H1 (cell line): ENCODE data around the gene RRAS. TPM values are rescaled to one million over a fixed set of nuclear protein-coding genes. Genes with fewer than 3 reads are reported as not detected.

Experiments used
- SP1 ChIP-seq: IDR thresholded peaks from 2 replicates; pipeline ENCODE4 v1.6.1; 2011; ENCODE audit warnings: low read depth, low read length
- polyA plus RNA-seq, 7 experiments: library from polyadenylated mRNA; depleted of rRNA in 3 of 7; stranded (reverse) in 5 of 7; unstranded in 2 of 7; fragments of >200 nt in 5 of 7; fragments of 200-250 nt in 2 of 7; gene quantifications; 1 replicate in 5 of 7; 2 replicates in 1 of 7; 4 replicates in 1 of 7; pipeline versions ENCODE4 v1.2.1 to v1.2.3, GENCODE V29; 2011 to 2013; ENCODE audit warnings: missing spikeins in 2 of 7, mixed read lengths in 2 of 7
- total RNA-seq: library from RNA; stranded (reverse); fragmentation: NEBNext Ultra II Directional; extraction: Animal tissue kit (Norgen Biotek cat#: 25700); gene quantifications from 2 replicates; pipeline ENCODE4 v1.2.1, GENCODE V29; 2021

RRAS gene
- total and polyA plus RNA-seq, 2 of the 8 experiments (the other 6 are each of a cell fraction or from before 2014, with no cell fraction given): 17.7 to 49.1 TPM

- no peak for TF ChIP-seq SP1
Observed at GRCh38 chr19:49616945-49617344, 23.0 kb downstream of the RRAS start (continued).
